IMR-90 (cell line): ENCODE results near the gene PARD6G. TPM values are rescaled to one million over a fixed set of nuclear protein-coding genes. Genes with fewer than 3 reads are reported as not detected.

ENCODE experiments used
- ATAC-seq: fragments of 200-7000 bp; cut with Tn5 transposase; 2 replicates; pipeline ENCODE4 v1.9.1; 2020; ENCODE audit warnings: low read depth, mild to moderate bottlenecking, moderate library complexity
- BruUV-seq: library from RNA; stranded (reverse); fragments of 400-500 nt; replicated peaks from 2 replicates; lab custom pipeline; 2021; lab: Mats Ljungman, UMichigan
- CTCF ChIA-PET: fragments of 300-600 bp; formaldehyde crosslinking; extraction: SDS; loops from one replicate; lab custom pipeline; 2021; ENCODE audit warnings: antibody characterized with exemption; lab: Yijun Ruan, JAX
- POLR2A ChIA-PET: fragments of 300-600 bp; sonication (Branson Sonifier 250); formaldehyde crosslinking; loops from one replicate; lab custom pipeline; 2022; ENCODE audit warnings: antibody characterized with exemption; ENCODE audit not compliant: unreplicated experiment; lab: Charles Lee
- DNase-seq: peaks from one replicate; pipeline ENCODE4 v3.0.0; 2013
- H2AFZ ChIP-seq: replicated peaks from 2 replicates; pipeline ENCODE3; 2013; ENCODE audit warnings: low read length, mild to moderate bottlenecking; ENCODE audit not compliant: poor library complexity
- H2AK5ac ChIP-seq: 2 replicates; pipeline ENCODE4 v1.6.1; 2013; ENCODE audit warnings: low read depth, low read length, inconsistent platforms
- H2AK9ac ChIP-seq: replicated peaks from 2 replicates; pipeline ENCODE3; 2013; ENCODE audit warnings: mild to moderate bottlenecking, low read depth, low read length, moderate library complexity; ENCODE audit not compliant: poor library complexity
- H2BK120ac ChIP-seq: 2 replicates; pipeline ENCODE4 v1.6.1; 2013; ENCODE audit warnings: low read depth, low read length, inconsistent platforms
- H2BK15ac ChIP-seq: 3 replicates; pipeline ENCODE4 v1.6.1; 2013; ENCODE audit warnings: low read depth, low read length, inconsistent platforms
- H2BK20ac ChIP-seq: 2 replicates; pipeline ENCODE4 v1.6.1; 2013; ENCODE audit warnings: low read depth, mild to moderate bottlenecking, inconsistent platforms, low read length, moderate library complexity
- H2BK5ac ChIP-seq: 2 replicates; pipeline ENCODE4 v1.6.1; 2013; ENCODE audit warnings: mild to moderate bottlenecking, low read depth, low read length, inconsistent platforms; ENCODE audit not compliant: poor library complexity, severe bottlenecking
- H3K14ac ChIP-seq: replicated peaks from 2 replicates; pipeline ENCODE4 v1.6.1; 2013; ENCODE audit warnings: low read depth, low read length, inconsistent platforms
- H3K18ac ChIP-seq: 2 replicates; pipeline ENCODE4 v1.6.1; 2013; ENCODE audit warnings: low read depth, low read length, control low read depth
- H3K23ac ChIP-seq: 2 replicates; pipeline ENCODE4 v1.6.1; 2013; ENCODE audit warnings: low read depth, low read length, inconsistent platforms
- H3K27ac ChIP-seq: 2 replicates; pipeline ENCODE4 v1.5.1; 2013; ENCODE audit warnings: mild to moderate bottlenecking, control low read depth, low read length; ENCODE audit not compliant: insufficient read depth
- H3K27me3 ChIP-seq: 2 replicates; pipeline ENCODE4 v1.6.1; 2013; ENCODE audit warnings: low read length; ENCODE audit not compliant: control insufficient read depth, insufficient read depth
- H3K36me3 ChIP-seq: 2 replicates; pipeline ENCODE4 v1.6.1; 2013; ENCODE audit warnings: low read length, mixed read lengths; ENCODE audit not compliant: control insufficient read depth, insufficient read depth
- H3K4ac ChIP-seq: 2 replicates; pipeline ENCODE4 v1.6.1; 2013; ENCODE audit warnings: low read depth, low read length, inconsistent platforms
- H3K4me1 ChIP-seq: 2 replicates; pipeline ENCODE4 v1.6.1; 2013; ENCODE audit warnings: low read length, mixed read lengths; ENCODE audit not compliant: control insufficient read depth, insufficient read depth
- H3K4me2 ChIP-seq: 2 replicates; pipeline ENCODE4 v1.6.1; 2013; ENCODE audit warnings: low read depth, mild to moderate bottlenecking, control low read depth, low read length, moderate library complexity
- H3K4me3 ChIP-seq: 2 replicates; pipeline ENCODE4 v1.5.1; 2013; ENCODE audit warnings: low read depth, mild to moderate bottlenecking, control low read depth, low read length, moderate library complexity; ENCODE audit not compliant: insufficient read depth
- H3K56ac ChIP-seq: 2 replicates; pipeline ENCODE4 v1.6.1; 2013; ENCODE audit warnings: low read length, inconsistent platforms; ENCODE audit not compliant: insufficient read depth; ENCODE audit errors: extremely low read depth
- H3K79me1 ChIP-seq, 2 experiments: 2 replicates each; pipeline ENCODE4 v1.6.1; 2013; ENCODE audit warnings: low read length in 2 of 2, inconsistent platforms in 1 of 2, low read depth in 1 of 2
- H3K9ac ChIP-seq: 2 replicates; pipeline ENCODE4 v1.6.1; 2013; ENCODE audit warnings: low read depth, low read length, control low read depth
- H3K9me1 ChIP-seq: 2 replicates; pipeline ENCODE4 v1.6.1; 2013; ENCODE audit warnings: low read length, inconsistent platforms; ENCODE audit not compliant: insufficient read depth
- H3K9me3 ChIP-seq: 2 replicates; pipeline ENCODE4 v1.6.1; 2013; ENCODE audit warnings: low read length; ENCODE audit not compliant: control insufficient read depth, insufficient read depth
- H4K20me1 ChIP-seq: 2 replicates; pipeline ENCODE4 v1.6.1; 2013; ENCODE audit warnings: low read length, inconsistent platforms; ENCODE audit not compliant: insufficient read depth
- H4K5ac ChIP-seq: 2 replicates; pipeline ENCODE4 v1.6.1; 2013; ENCODE audit warnings: mild to moderate bottlenecking, low read depth, low read length, control low read depth
- H4K8ac ChIP-seq, 2 experiments: 2 replicates each; pipeline ENCODE4 v1.6.1; 2013; ENCODE audit warnings: low read depth in 2 of 2, low read length in 2 of 2, control low read depth in 1 of 2, inconsistent platforms in 1 of 2
- H4K91ac ChIP-seq: 2 replicates; pipeline ENCODE4 v1.6.1; 2013; ENCODE audit warnings: low read depth, low read length, inconsistent platforms; ENCODE audit not compliant: insufficient read depth
- CHD1 ChIP-seq: IDR thresholded peaks from 2 replicates; pipeline ENCODE4 v1.6.1; 2012; ENCODE audit warnings: low read depth, low read length, improper control_type of control experiment
- FOS ChIP-seq: fragments of 150-350 bp; IDR thresholded peaks from 2 replicates; pipeline ENCODE4 v1.6.1; 2016; ENCODE audit warnings: low read depth, low read length
- MXI1 ChIP-seq: IDR thresholded peaks from 2 replicates; pipeline ENCODE4 v1.6.1; 2012; ENCODE audit warnings: low read depth, mild to moderate bottlenecking, low read length, moderate library complexity, borderline replicate concordance
- NFE2L2 ChIP-seq: fragments of 150-350 bp; IDR thresholded peaks from 2 replicates; pipeline ENCODE4 v1.6.1; 2016; ENCODE audit warnings: low read depth, mild to moderate bottlenecking, low read length
- RAD21 ChIP-seq: IDR thresholded peaks from 2 replicates; pipeline ENCODE4 v1.6.1; 2012; ENCODE audit warnings: low read length, improper control_type of control experiment
- RCOR1 ChIP-seq: IDR thresholded peaks from 2 replicates; pipeline ENCODE4 v1.6.1; 2012; ENCODE audit warnings: mild to moderate bottlenecking, low read length, improper control_type of control experiment; ENCODE audit not compliant: insufficient replicate concordance
- SMC3 ChIP-seq: fragments of 150-350 bp; IDR thresholded peaks from 2 replicates; pipeline ENCODE4 v1.6.1; 2016; ENCODE audit warnings: low read depth, mild to moderate bottlenecking, antibody characterized with exemption, low read length, moderate library complexity
- WGBS, 2 experiments: methylation state at CpG; one replicate each; pipeline versions ENCODE4 v1.1.5 to v1.1.7; 2013; ENCODE audit warnings: missing lambda C conversion rate in 2 of 2; ENCODE audit not compliant: insufficient read length in 1 of 2; ENCODE audit errors: extremely low coverage in 2 of 2; 5-methylcytosine and 5-hydroxymethylcytosine counted together
- dilution Hi-C: fragments of 300-500 bp; cut with HindIII; formaldehyde crosslinking; loops from one replicate; pipeline ENCODE4 v1.14.3; 2018; ENCODE audit warnings: low sequenced_read_pairs; ENCODE audit not compliant: unreplicated experiment
- in situ Hi-C: fragments of 300-500 bp; cut with MboI; formaldehyde crosslinking; loops from 3 replicates; pipeline ENCODE4 v1.14.3; 2019; ENCODE audit warnings: low sequenced_read_pairs, inconsistent platforms, mixed read lengths
- intact Hi-C: fragments of 100-400 bp; cut with micrococcal nuclease; formaldehyde crosslinking; loops from 2 replicates; pipeline ENCODE4 v1.10.0; 2022
- polyA plus RNA-seq, 3 experiments: library from polyadenylated mRNA; depleted of rRNA; stranded (reverse); fragments of >200 nt; gene quantifications; 2 replicates each; pipeline ENCODE4 v1.2.3, GENCODE V29; 2012; ENCODE audit warnings: low replicate concordance in 1 of 3
- total RNA-seq: library from RNA; depleted of rRNA; stranded (reverse); fragments of >200 nt; gene quantifications from 2 replicates; pipeline ENCODE4 v1.2.3, GENCODE V29; 2012
- TF ChIP-seq, protein P1 (sequence below): fragments of 150-350 bp; IDR thresholded peaks from 2 replicates; pipeline ENCODE4 v1.6.1; 2016; ENCODE audit warnings: low read depth, mild to moderate bottlenecking, low read length, moderate library complexity, borderline replicate concordance
- TF ChIP-seq, protein P2 (sequence below): fragments of 150-350 bp; IDR thresholded peaks from 2 replicates; pipeline ENCODE4 v1.6.1; 2017; ENCODE audit warnings: mild to moderate bottlenecking, antibody characterized with exemption, low read length, low read depth

PARD6G gene
- total and polyA plus RNA-seq, 2 of the 4 experiments (the other 2 are of a cell fraction) = 2.5 to 4.6 TPM

GRCh38 chr18:80205294-80205693, 42.0 kb downstream of the PARD6G start:
- no TSS peak for BruUV-seq
- DNase-seq (no peak), ATAC-seq (no peak)
- intact Hi-C loops = no loop called here
- POLR2A ChIA-PET = no interaction called here
- Histone ChIP-seq H2BK120ac (no peak overlapping the region), H3K9me3 (no peaks in the 10 kb centered on the region), H3K14ac (no peak overlapping the region), H4K5ac (no peak overlapping the region), H2BK5ac (no peak overlapping the region), H3K4me3 (no peak overlapping the region), H2BK15ac (no peak overlapping the region), H3K9ac (no peak overlapping the region), H2BK20ac (no peak overlapping the region), H3K9me1 (peaks cover 10% of the 10 kb centered on the region), H3K27ac (no peak overlapping the region), H2AK5ac (no peak overlapping the region), H3K79me1 (no peaks in the 10 kb centered on the region; a peak in 1 of 4 replicates), H2AFZ (no peak overlapping the region), H4K91ac (no peak overlapping the region), H3K4me1 (peaks cover under 1% of the 10 kb centered on the region; the same call in 1 of the 2 replicates), H4K20me1 (peaks cover 4% of the 10 kb centered on the region; the same call in 1 of the 2 replicates), H3K18ac (no peak overlapping the region), H3K27me3 (no peaks in the 10 kb centered on the region), H2AK9ac (no peak overlapping the region), H3K23ac (no peak overlapping the region), H3K4me2 (no peak overlapping the region), H3K36me3 (no peaks in the 10 kb centered on the region), H3K4ac (no peak overlapping the region), H4K8ac (no peak overlapping the region), H3K56ac (no peak overlapping the region)
- CTCF ChIA-PET = no interaction called here
- dilution Hi-C loops = no loop called here
- TF ChIP-seq RCOR1 (no peak), CHD1 (no peak), NFE2L2 (no peak), MXI1 (no peak), FOS (no peak), SMC3 (no peak), RAD21 (no peak)
- TF ChIP-seq, protein P1, sequence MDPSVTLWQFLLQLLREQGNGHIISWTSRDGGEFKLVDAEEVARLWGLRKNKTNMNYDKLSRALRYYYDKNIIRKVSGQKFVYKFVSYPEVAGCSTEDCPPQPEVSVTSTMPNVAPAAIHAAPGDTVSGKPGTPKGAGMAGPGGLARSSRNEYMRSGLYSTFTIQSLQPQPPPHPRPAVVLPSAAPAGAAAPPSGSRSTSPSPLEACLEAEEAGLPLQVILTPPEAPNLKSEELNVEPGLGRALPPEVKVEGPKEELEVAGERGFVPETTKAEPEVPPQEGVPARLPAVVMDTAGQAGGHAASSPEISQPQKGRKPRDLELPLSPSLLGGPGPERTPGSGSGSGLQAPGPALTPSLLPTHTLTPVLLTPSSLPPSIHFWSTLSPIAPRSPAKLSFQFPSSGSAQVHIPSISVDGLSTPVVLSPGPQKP = no peak
- TF ChIP-seq, protein P2, sequence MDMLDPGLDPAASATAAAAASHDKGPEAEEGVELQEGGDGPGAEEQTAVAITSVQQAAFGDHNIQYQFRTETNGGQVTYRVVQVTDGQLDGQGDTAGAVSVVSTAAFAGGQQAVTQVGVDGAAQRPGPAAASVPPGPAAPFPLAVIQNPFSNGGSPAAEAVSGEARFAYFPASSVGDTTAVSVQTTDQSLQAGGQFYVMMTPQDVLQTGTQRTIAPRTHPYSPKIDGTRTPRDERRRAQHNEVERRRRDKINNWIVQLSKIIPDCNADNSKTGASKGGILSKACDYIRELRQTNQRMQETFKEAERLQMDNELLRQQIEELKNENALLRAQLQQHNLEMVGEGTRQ = no peak
- 83% methylated on average over 1 of the region's 4 CpGs; no CpG with 5 or more reads in 1 of the 2 experiments for WGBS, 2 experiments
- in situ Hi-C loops = no loop called here
